ENCODE measurements around the gene KCNN3. TPM values are rescaled to one million over a fixed set of nuclear protein-coding genes. Genes with fewer than 3 reads are reported as not detected.
A peak's percentile ranks its signal among the peaks of the same experiment; 100 is the strongest.

The KCNN3 gene
- polyA plus RNA-seq, 1 donor from 2014 or later, result 2.2 TPM

DNA sequence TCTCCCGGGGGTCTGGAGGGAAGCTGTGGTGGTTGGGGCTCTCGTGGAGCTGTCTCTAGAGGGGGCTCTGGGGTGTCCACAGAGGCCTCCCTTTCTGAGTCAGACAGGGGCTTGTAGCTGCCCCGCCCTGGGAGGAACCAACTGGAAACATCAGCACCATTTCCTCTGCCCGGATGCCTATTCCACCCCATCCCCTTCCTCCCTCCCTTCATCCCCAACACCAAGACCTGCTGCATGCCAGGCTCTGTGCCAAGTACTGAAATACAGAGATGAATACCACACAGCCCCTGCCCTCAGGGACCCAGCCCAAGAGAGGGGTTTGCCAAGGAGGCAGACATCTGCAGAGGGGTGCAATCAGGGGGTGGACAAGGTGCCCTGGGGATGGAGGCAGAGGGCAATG lies 136.5 kb downstream of the KCNN3 start:
- no peak overlapping the region for H3K4me2 ChIP-seq (ENCODE audit: low read length)
- H2AFZ ChIP-seq (ENCODE audit: low read depth, low read length), result no peak overlapping the region
- no peaks in the 10 kb centered on the region for H4K20me1 ChIP-seq (ENCODE audit: insufficient read depth)
- H3K36me3 ChIP-seq (ENCODE audit: insufficient read depth, low read length), result no peaks in the 10 kb centered on the region
- TF ChIP-seq TAF1 (IDR thresholded peaks at IDR 0.05; ENCODE audit: low read depth) (no peak), RAD21 (conservative IDR thresholded peaks at IDR 0.05) (no peak), SMC3 (conservative IDR thresholded peaks at IDR 0.05; ENCODE audit: poor library complexity) (no peak), EP300 (conservative IDR thresholded peaks at IDR 0.05; ENCODE audit: poor library complexity, severe bottlenecking) (no peak)
- TF ChIP-seq, protein P1, sequence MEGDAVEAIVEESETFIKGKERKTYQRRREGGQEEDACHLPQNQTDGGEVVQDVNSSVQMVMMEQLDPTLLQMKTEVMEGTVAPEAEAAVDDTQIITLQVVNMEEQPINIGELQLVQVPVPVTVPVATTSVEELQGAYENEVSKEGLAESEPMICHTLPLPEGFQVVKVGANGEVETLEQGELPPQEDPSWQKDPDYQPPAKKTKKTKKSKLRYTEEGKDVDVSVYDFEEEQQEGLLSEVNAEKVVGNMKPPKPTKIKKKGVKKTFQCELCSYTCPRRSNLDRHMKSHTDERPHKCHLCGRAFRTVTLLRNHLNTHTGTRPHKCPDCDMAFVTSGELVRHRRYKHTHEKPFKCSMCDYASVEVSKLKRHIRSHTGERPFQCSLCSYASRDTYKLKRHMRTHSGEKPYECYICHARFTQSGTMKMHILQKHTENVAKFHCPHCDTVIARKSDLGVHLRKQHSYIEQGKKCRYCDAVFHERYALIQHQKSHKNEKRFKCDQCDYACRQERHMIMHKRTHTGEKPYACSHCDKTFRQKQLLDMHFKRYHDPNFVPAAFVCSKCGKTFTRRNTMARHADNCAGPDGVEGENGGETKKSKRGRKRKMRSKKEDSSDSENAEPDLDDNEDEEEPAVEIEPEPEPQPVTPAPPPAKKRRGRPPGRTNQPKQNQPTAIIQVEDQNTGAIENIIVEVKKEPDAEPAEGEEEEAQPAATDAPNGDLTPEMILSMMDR (IDR thresholded peaks at IDR 0.05; ENCODE audit: poor library complexity, severe bottlenecking), result no peak
- TF ChIP-seq, protein P2, sequence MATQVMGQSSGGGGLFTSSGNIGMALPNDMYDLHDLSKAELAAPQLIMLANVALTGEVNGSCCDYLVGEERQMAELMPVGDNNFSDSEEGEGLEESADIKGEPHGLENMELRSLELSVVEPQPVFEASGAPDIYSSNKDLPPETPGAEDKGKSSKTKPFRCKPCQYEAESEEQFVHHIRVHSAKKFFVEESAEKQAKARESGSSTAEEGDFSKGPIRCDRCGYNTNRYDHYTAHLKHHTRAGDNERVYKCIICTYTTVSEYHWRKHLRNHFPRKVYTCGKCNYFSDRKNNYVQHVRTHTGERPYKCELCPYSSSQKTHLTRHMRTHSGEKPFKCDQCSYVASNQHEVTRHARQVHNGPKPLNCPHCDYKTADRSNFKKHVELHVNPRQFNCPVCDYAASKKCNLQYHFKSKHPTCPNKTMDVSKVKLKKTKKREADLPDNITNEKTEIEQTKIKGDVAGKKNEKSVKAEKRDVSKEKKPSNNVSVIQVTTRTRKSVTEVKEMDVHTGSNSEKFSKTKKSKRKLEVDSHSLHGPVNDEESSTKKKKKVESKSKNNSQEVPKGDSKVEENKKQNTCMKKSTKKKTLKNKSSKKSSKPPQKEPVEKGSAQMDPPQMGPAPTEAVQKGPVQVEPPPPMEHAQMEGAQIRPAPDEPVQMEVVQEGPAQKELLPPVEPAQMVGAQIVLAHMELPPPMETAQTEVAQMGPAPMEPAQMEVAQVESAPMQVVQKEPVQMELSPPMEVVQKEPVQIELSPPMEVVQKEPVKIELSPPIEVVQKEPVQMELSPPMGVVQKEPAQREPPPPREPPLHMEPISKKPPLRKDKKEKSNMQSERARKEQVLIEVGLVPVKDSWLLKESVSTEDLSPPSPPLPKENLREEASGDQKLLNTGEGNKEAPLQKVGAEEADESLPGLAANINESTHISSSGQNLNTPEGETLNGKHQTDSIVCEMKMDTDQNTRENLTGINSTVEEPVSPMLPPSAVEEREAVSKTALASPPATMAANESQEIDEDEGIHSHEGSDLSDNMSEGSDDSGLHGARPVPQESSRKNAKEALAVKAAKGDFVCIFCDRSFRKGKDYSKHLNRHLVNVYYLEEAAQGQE (IDR thresholded peaks at IDR 0.05; ENCODE audit: borderline replicate concordance), result no peak
- H3K27me3 ChIP-seq (ENCODE audit: insufficient read depth, low read depth, low read length), result no peaks in the 10 kb centered on the region
- H3K27ac ChIP-seq (ENCODE audit: low read length), result no peak overlapping the region
- no peaks in the 10 kb centered on the region for H3K9me2 ChIP-seq (ENCODE audit: insufficient read depth, low read length)
- no peak overlapping the region for H3K4me3 ChIP-seq (ENCODE audit: low read length)
- H3F3A ChIP-seq (ENCODE audit: insufficient read depth, low read length, poor library complexity, severe bottlenecking), result no peaks in the 10 kb centered on the region
- no peaks in the 10 kb centered on the region for H3K79me2 ChIP-seq (replicated peaks; ENCODE audit: insufficient read depth, low read length)
- no peak overlapping the region for H3K9ac ChIP-seq (ENCODE audit: low read length)
- no peaks in the 10 kb centered on the region for H3K9me3 ChIP-seq (ENCODE audit: low read length)

DNA sequence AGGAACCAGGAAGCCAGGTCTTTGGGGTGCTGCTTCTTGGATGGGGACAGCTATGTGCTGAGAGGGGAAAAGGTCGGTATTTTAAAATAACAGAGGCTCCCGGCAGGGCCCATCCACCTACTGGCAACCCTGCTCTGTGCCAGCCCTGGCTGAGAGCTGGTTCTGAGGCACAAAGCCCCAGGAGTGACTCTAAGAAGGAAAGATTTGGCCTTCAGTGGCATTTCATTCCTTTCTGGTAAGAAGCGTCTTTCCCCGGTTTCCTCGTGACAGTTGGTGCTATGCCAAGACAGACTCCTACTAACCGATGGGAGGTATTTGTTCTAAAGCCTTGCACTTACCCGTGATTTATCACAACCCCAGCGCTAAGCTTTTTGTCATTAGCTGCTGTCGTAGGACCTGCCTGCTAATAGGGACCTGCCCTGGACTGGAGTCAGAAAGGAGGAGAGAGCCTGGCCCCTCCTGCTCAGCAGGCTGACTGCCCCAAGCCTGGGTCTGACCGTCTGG lies 139.0 kb downstream of the KCNN3 start:
- H3K4me2 ChIP-seq (ENCODE audit: low read length), result no peak overlapping the region
- H2AFZ ChIP-seq (ENCODE audit: low read depth, low read length), result no peak overlapping the region
- H3K9ac ChIP-seq (ENCODE audit: low read length), result peak overlapping the region; percentile 11

More for the DNA sequence above, 139.0 kb downstream of the KCNN3 start:
- Histone ChIP-seq H3K27me3 (ENCODE audit: insufficient read depth, low read depth, low read length) (no peaks in the 10 kb centered on the region), H3K4me3 (ENCODE audit: low read length) (no peak overlapping the region), H3K36me3 (ENCODE audit: insufficient read depth, low read length) (no peaks in the 10 kb centered on the region), H3K9me2 (ENCODE audit: insufficient read depth, low read length) (no peaks in the 10 kb centered on the region), H3K27ac (ENCODE audit: low read length) (peak overlapping the region; percentile 60), H3K79me2 (replicated peaks; ENCODE audit: insufficient read depth, low read length) (no peaks in the 10 kb centered on the region), H4K20me1 (ENCODE audit: insufficient read depth) (no peaks in the 10 kb centered on the region), H3F3A (ENCODE audit: insufficient read depth, low read length, poor library complexity, severe bottlenecking) (no peaks in the 10 kb centered on the region), H3K9me3 (ENCODE audit: low read length) (no peaks in the 10 kb centered on the region)
- TF ChIP-seq, protein P2 (IDR thresholded peaks at IDR 0.05; ENCODE audit: borderline replicate concordance), result no peak
- TF ChIP-seq, protein P1 (IDR thresholded peaks at IDR 0.05; ENCODE audit: poor library complexity, severe bottlenecking), result no peak
- TF ChIP-seq POLR2AphosphoS5 (IDR thresholded peaks at IDR 0.05) (no peak), EZH2 (IDR thresholded peaks at IDR 0.05; ENCODE audit: borderline replicate concordance, insufficient read depth, low read length, poor library complexity, severe bottlenecking) (no peak), TAF1 (IDR thresholded peaks at IDR 0.05; ENCODE audit: low read depth) (no peak), MXI1 (conservative IDR thresholded peaks at IDR 0.05; ENCODE audit: poor library complexity, severe bottlenecking) (no peak), RAD21 (conservative IDR thresholded peaks at IDR 0.05) (no peak), SMC3 (conservative IDR thresholded peaks at IDR 0.05; ENCODE audit: poor library complexity) (no peak), EP300 (conservative IDR thresholded peaks at IDR 0.05; ENCODE audit: poor library complexity, severe bottlenecking) (no peak)
